ENCODE results near the gene GPBP1L1. TPM values are rescaled to one million over a fixed set of nuclear protein-coding genes. Genes with fewer than 3 reads are reported as not detected.
"Not testable (repeated sequence)": the region's sequence is repeated elsewhere in the genome, so short reads cannot be mapped to it uniquely, and the experiment has no call there.

Gene GPBP1L1, protein sequence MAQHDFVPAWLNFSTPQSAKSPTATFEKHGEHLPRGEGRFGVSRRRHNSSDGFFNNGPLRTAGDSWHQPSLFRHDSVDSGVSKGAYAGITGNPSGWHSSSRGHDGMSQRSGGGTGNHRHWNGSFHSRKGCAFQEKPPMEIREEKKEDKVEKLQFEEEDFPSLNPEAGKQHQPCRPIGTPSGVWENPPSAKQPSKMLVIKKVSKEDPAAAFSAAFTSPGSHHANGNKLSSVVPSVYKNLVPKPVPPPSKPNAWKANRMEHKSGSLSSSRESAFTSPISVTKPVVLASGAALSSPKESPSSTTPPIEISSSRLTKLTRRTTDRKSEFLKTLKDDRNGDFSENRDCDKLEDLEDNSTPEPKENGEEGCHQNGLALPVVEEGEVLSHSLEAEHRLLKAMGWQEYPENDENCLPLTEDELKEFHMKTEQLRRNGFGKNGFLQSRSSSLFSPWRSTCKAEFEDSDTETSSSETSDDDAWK
- polyA plus RNA-seq (2012; ENCODE audit: low read depth, missing spikeins), result 41.9 TPM

- DNase-seq (ENCODE audit: insufficient read length, low spot score), result peak; percentile 90
- no peak for FAIRE-seq
- TF ChIP-seq POLR2AphosphoS5 (IDR thresholded peaks at IDR 0.05; ENCODE audit: low read depth, low read length) (peak; percentile 89), POLR2A (IDR thresholded peaks at IDR 0.05; ENCODE audit: low read depth, low read length) (peak; percentile 88), POU2F2 (IDR thresholded peaks at IDR 0.05; ENCODE audit: low read depth, low read length) (peak; percentile 65; the same call in 1 of the 2 replicates), TAF1 (IDR thresholded peaks at IDR 0.05; ENCODE audit: low read depth, low read length) (peak; percentile 58), PAX5 (IDR thresholded peaks at IDR 0.05; ENCODE audit: insufficient read depth, low read length, severe bottlenecking) (no peak), SPI1 (IDR thresholded peaks at IDR 0.05; ENCODE audit: low read depth, low read length) (peak; percentile 25; the same call in 1 of the 2 replicates)
Observed at GRCh38 chr1:45686288-45687013, at the start of gene GPBP1L1. Gene GPBP1L1 (minus strand): TSS chr1:45686533. CDS start chr1:45659087, 27,446 bp downstream.

DNA sequence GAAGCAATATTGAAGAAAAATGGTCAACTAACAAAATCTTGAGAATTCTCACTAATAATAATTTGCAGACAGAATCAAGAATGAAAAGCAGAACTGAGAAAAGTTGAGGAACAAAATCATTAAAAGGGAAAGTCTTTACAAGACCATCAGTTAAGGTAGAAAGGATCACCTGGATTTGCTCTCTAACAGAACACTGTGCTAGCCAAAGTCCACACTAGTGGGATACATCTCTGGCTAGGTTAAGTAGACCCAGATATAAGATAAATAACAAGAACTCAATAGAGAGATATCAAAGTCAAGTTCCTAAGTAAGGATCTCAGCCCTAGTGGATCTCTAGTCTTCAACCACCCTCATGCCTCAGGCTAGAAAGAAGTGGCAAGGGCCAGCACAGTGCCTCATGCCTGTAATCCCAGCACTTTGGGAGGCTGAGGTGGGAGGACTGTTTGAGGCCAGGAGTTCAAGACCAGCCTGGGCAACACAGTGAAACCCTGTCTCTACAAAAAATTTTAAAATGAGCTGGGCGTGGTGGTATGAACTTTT lies 44.5 kb upstream of the GPBP1L1 start:
- FAIRE-seq (peak; percentile 71), DNase-seq (ENCODE audit: insufficient read length, low spot score) (no peak)
- TF ChIP-seq POLR2AphosphoS5 (IDR thresholded peaks at IDR 0.05; ENCODE audit: low read depth, low read length) (no peak), PAX5 (IDR thresholded peaks at IDR 0.05; ENCODE audit: insufficient read depth, low read length, severe bottlenecking) (no peak), POLR2A (IDR thresholded peaks at IDR 0.05; ENCODE audit: low read depth, low read length) (no peak), TAF1 (IDR thresholded peaks at IDR 0.05; ENCODE audit: low read depth, low read length) (no peak), SPI1 (IDR thresholded peaks at IDR 0.05; ENCODE audit: low read depth, low read length) (peak; percentile 92), POU2F2 (IDR thresholded peaks at IDR 0.05; ENCODE audit: low read depth, low read length) (no peak)

DNA sequence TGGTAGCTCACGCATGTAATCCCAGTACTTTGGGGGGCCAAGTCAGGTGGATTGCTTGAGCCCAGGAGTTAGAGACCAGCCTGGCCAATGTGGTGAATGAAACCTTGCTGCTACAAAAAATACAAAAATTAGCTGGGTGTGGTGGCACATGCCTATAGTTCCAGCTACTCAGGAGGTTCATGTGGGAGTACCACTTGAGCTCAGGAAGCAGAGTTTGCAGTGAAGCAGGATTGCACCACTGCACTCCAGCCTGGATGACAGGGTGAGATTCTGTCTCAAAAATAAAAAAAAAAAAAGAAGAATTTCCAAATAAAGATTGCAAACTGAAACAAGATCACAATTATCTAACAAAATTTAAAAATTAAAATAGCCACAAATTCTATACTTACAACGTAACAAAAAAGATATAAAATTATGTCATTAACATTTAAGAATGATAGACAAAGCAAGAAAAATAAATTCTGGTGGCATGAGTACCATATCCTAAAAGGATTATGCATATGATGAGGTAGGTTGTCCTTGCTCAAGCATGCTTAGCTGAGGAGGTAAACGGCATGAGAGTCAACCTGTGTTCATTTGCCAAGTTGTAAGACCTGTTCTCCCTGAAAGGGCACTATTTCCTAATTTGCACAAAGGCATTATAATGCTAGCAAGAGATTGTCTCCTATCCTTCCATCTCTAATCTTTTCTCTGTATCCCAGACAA lies 43.9 kb upstream of the GPBP1L1 start:
- TF ChIP-seq SPI1 (IDR thresholded peaks at IDR 0.05; ENCODE audit: low read depth, low read length) (no peak), POLR2AphosphoS5 (IDR thresholded peaks at IDR 0.05; ENCODE audit: low read depth, low read length) (no peak), PAX5 (IDR thresholded peaks at IDR 0.05; ENCODE audit: insufficient read depth, low read length, severe bottlenecking) (no peak), TAF1 (IDR thresholded peaks at IDR 0.05; ENCODE audit: low read depth, low read length) (no peak), POLR2A (IDR thresholded peaks at IDR 0.05; ENCODE audit: low read depth, low read length) (no peak), POU2F2 (IDR thresholded peaks at IDR 0.05; ENCODE audit: low read depth, low read length) (no peak)
- FAIRE-seq (no peak), DNase-seq (ENCODE audit: insufficient read length, low spot score) (no peak)

GRCh38 chr1:45726007-45726406 lies 39.7 kb upstream of the GPBP1L1 start:
- not testable (repeated sequence) for DNase-seq (ENCODE audit: insufficient read length, low spot score); FAIRE-seq

GRCh38 chr1:45723248-45723930 lies 37.1 kb upstream of the GPBP1L1 start:
- no peak for FAIRE-seq
- TF ChIP-seq PAX5 (IDR thresholded peaks at IDR 0.05; ENCODE audit: insufficient read depth, low read length, severe bottlenecking) (no peak), TAF1 (IDR thresholded peaks at IDR 0.05; ENCODE audit: low read depth, low read length) (no peak), SPI1 (IDR thresholded peaks at IDR 0.05; ENCODE audit: low read depth, low read length) (no peak), POLR2AphosphoS5 (IDR thresholded peaks at IDR 0.05; ENCODE audit: low read depth, low read length) (no peak), POLR2A (IDR thresholded peaks at IDR 0.05; ENCODE audit: low read depth, low read length) (no peak), POU2F2 (IDR thresholded peaks at IDR 0.05; ENCODE audit: low read depth, low read length) (no peak)

GRCh38 chr1:45722809-45723208 lies 36.5 kb upstream of the GPBP1L1 start:
- TF ChIP-seq TAF1 (IDR thresholded peaks at IDR 0.05; ENCODE audit: low read depth, low read length), result no peak
- no peak for TF ChIP-seq POU2F2 (IDR thresholded peaks at IDR 0.05; ENCODE audit: low read depth, low read length)
- no peak for TF ChIP-seq POLR2A (IDR thresholded peaks at IDR 0.05; ENCODE audit: low read depth, low read length)
- TF ChIP-seq PAX5 (IDR thresholded peaks at IDR 0.05; ENCODE audit: insufficient read depth, low read length, severe bottlenecking), result no peak
- TF ChIP-seq SPI1 (IDR thresholded peaks at IDR 0.05; ENCODE audit: low read depth, low read length), result no peak
- no peak for TF ChIP-seq POLR2AphosphoS5 (IDR thresholded peaks at IDR 0.05; ENCODE audit: low read depth, low read length)
- FAIRE-seq, result no peak
- no peak for DNase-seq (ENCODE audit: insufficient read length, low spot score)

More at GRCh38 chr1:45723248-45723930, 37.1 kb upstream of the GPBP1L1 start:
- no peak for DNase-seq (ENCODE audit: insufficient read length, low spot score)

DNA sequence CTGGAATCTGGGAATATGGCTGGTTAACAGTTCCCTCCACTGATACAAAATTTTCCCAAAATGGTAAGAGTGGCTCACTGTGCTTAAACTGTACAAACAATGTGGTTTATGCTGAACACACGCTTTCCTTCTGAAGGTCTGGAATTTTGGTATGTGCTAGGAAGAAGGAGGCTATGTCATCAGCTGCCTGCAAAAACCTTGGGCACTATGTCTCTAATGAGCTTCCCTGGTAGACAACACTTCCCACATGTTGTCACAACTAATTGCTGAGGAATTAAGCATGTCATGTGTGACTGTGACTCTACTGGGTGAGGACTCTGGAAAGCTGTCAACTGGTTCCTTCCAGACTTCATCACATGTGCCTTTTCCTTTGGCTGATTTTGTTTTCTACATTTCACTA lies 34.9 kb upstream of the GPBP1L1 start:
- TF ChIP-seq SPI1 (IDR thresholded peaks at IDR 0.05; ENCODE audit: low read depth, low read length) (no peak), POU2F2 (IDR thresholded peaks at IDR 0.05; ENCODE audit: low read depth, low read length) (no peak), POLR2AphosphoS5 (IDR thresholded peaks at IDR 0.05; ENCODE audit: low read depth, low read length) (no peak), TAF1 (IDR thresholded peaks at IDR 0.05; ENCODE audit: low read depth, low read length) (no peak), PAX5 (IDR thresholded peaks at IDR 0.05; ENCODE audit: insufficient read depth, low read length, severe bottlenecking) (no peak), POLR2A (IDR thresholded peaks at IDR 0.05; ENCODE audit: low read depth, low read length) (no peak)
- FAIRE-seq (peak; percentile 28), DNase-seq (ENCODE audit: insufficient read length, low spot score) (no peak)

- DNase-seq (ENCODE audit: insufficient read length, low spot score), result no peak
- no peak for FAIRE-seq
- no peak for TF ChIP-seq TAF1 (IDR thresholded peaks at IDR 0.05; ENCODE audit: low read depth, low read length)
- TF ChIP-seq PAX5 (IDR thresholded peaks at IDR 0.05; ENCODE audit: insufficient read depth, low read length, severe bottlenecking), result no peak
- TF ChIP-seq POLR2AphosphoS5 (IDR thresholded peaks at IDR 0.05; ENCODE audit: low read depth, low read length), result no peak
- no peak for TF ChIP-seq POU2F2 (IDR thresholded peaks at IDR 0.05; ENCODE audit: low read depth, low read length)
- TF ChIP-seq SPI1 (IDR thresholded peaks at IDR 0.05; ENCODE audit: low read depth, low read length), result no peak
- no peak for TF ChIP-seq POLR2A (IDR thresholded peaks at IDR 0.05; ENCODE audit: low read depth, low read length)
Observed at GRCh38 chr1:45718289-45718688, 32.0 kb upstream of the GPBP1L1 start.

DNA sequence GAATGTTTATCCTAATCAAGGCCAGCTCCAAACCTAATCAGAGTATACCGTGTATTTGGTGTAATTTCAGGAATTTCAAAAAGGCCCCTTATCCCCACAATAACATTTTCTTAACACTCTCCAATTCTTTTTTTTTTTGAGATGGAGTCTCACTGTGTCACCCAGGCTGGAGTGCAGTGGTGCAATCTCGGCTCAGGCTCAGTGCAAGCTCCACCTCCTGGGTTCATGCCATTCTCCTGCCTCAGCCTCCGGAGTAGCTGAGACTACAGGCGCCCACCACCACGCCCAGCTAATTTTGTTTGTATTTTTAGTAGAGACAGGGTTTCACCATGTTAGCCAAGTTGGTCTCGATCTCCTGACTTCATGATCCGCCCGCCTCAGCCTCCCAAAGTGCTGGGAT lies 31.1 kb upstream of the GPBP1L1 start:
- DNase-seq (ENCODE audit: insufficient read length, low spot score); FAIRE-seq: not testable (repeated sequence)

Data from GM12891 (cell line).